T-helper 1 cell treated with Interleukin-12 subunit alpha and Interleukin-12 subunit beta and Interleukin-4 antibody, amounts not matched to agents 30 μg/mL and 1 μg/mL, for 36 hours (primary cell): ENCODE measurements around the gene SLC9A4.

Source experiments
- H3K27ac Mint-ChIP-seq: one replicate; pipeline ENCODE4 v1.8.0; 2021; ENCODE audit warnings: mild to moderate bottlenecking, mixed read lengths
- H3K27me3 Mint-ChIP-seq: one replicate; pipeline ENCODE4 v1.8.0; 2021; ENCODE audit warnings: low read depth, mixed read lengths
- H3K36me3 Mint-ChIP-seq: one replicate; pipeline ENCODE4 v1.8.0; 2021; ENCODE audit warnings: low read depth, mixed read lengths
- H3K4me1 Mint-ChIP-seq: one replicate; pipeline ENCODE4 v1.8.0; 2021; ENCODE audit warnings: low read depth, mixed read lengths
- H3K4me3 Mint-ChIP-seq: one replicate; pipeline ENCODE4 v1.8.0; 2021; ENCODE audit warnings: mild to moderate bottlenecking, moderate library complexity, mixed read lengths
- H3K9me3 Mint-ChIP-seq: one replicate; pipeline ENCODE4 v1.8.0; 2021; ENCODE audit warnings: mixed read lengths

Gene SLC9A4

DNA sequence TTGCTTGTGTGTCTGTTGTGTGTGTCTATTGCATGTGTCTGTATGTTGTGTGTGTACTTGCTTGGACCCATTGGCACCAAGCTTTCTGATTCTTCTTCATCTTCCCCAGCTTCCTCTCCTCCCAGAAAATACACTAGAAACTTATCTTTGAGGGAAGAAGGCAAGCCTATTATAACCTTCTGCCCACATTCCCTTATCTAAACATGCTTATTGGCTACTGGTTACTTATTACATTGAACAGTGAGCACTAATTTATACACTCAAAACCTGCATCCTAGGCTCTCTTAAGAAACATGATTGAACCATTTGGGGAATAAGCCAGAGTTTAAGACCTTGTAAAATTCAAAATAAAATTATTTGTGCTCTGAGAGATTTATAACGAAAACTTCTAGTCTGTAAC, 26.5 kb downstream of the SLC9A4 start:
- Mint-ChIP-seq H3K27me3 (peaks cover 18% of the 10 kb centered on the region), H3K9me3 (no peaks in the 10 kb centered on the region), H3K27ac (no peak overlapping the region), H3K4me3 (no peak overlapping the region), H3K36me3 (no peaks in the 10 kb centered on the region), H3K4me1 (peaks cover 1% of the 10 kb centered on the region)

DNA sequence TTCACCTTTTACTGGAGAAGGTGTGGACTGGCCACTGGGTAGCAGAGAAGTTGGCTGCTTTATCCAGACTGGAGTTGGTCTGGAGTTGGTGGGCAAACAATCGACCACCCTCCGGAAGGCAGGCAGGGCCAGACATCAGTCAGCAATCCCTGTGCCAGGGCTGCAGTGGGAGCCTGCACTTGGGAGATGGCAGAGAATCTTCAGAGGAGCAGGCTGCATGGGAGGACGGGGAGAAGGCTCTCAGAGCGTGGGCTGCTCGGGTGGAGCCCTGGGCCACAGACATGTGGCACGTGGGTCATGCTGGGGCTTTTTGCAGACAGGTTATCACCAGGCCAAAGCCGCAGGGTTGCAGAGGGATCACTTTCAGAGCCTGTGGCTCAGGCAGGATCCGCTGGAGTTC, 29.6 kb downstream of the SLC9A4 start:
- Mint-ChIP-seq H3K4me1 (peaks cover 1% of the 10 kb centered on the region), H3K36me3 (no peaks in the 10 kb centered on the region), H3K27ac (no peak overlapping the region)

DNA sequence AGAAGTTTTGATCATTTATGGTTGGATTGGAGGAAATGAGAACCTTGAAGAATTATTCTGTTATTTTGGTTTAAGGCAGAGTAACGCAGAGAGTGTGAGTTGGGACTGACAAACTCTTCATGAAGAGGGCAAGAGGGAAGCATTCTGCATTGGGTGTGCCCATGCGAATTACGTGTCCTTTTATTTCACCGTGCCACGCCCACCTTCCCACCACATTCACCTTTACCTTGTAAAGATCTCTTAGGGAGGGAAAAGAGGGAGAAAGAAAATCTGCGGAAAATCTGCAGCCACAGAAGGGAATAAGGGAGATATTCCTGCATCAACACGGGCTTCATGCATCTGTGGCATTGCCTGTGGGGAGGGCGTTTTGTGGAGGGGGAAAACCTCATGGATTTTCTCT, 31.8 kb downstream of the SLC9A4 start:
- Mint-ChIP-seq H3K27me3 (peaks cover 19% of the 10 kb centered on the region), H3K27ac (no peak overlapping the region), H3K4me1 (peaks cover 5% of the 10 kb centered on the region), H3K9me3 (no peaks in the 10 kb centered on the region), H3K4me3 (no peak overlapping the region), H3K36me3 (no peaks in the 10 kb centered on the region)

More for the DNA sequence above, 29.6 kb downstream of the SLC9A4 start:
- Mint-ChIP-seq H3K9me3 (no peaks in the 10 kb centered on the region), H3K4me3 (no peak overlapping the region), H3K27me3 (peaks cover 7% of the 10 kb centered on the region)

DNA sequence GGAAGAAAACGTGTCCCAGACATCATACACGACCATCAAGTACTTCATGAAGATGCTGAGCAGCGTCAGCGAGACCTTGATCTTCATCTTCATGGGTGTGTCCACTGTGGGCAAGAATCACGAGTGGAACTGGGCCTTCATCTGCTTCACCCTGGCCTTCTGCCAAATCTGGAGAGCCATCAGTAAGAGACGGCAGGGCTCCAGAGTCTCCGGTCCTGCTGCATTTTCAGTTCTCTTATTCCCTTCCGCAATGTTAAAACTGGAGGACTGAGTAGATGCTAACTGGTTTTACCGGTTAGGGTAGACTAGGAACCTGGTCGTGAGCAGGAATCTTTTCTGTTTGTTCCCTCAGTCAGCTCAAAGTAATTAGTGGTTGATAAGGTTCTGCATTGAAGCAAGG, 32.3 kb downstream of the SLC9A4 start:
- H3K27ac Mint-ChIP-seq = no peak overlapping the region
- H3K9me3 Mint-ChIP-seq = no peaks in the 10 kb centered on the region
- H3K36me3 Mint-ChIP-seq = no peaks in the 10 kb centered on the region
- peaks cover 19% of the 10 kb centered on the region for H3K27me3 Mint-ChIP-seq
- peaks cover 5% of the 10 kb centered on the region for H3K4me1 Mint-ChIP-seq
- no peak overlapping the region for H3K4me3 Mint-ChIP-seq

DNA sequence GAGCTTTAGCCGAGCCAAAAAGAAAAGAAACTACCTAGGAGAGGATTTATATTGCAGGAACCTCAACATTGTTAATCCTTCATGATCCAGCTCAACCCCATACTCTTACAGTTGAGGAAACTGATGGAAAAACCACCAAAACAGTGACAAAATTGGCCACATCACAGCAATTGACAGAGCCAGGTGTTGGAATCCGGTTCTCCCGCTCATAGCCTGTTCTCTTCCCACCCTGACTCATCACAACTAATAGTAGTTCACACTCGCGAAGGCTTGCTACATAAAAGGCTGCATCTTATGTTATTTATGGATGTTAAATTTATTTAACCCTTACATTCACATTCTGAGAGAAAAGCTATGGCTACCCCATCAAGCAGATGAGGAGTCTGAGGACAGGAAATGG, 33.7 kb downstream of the SLC9A4 start:
- Mint-ChIP-seq H3K4me1 (peaks cover 5% of the 10 kb centered on the region), H3K27ac (no peak overlapping the region), H3K9me3 (no peaks in the 10 kb centered on the region), H3K4me3 (no peak overlapping the region), H3K36me3 (no peaks in the 10 kb centered on the region), H3K27me3 (peaks cover 22% of the 10 kb centered on the region)

DNA sequence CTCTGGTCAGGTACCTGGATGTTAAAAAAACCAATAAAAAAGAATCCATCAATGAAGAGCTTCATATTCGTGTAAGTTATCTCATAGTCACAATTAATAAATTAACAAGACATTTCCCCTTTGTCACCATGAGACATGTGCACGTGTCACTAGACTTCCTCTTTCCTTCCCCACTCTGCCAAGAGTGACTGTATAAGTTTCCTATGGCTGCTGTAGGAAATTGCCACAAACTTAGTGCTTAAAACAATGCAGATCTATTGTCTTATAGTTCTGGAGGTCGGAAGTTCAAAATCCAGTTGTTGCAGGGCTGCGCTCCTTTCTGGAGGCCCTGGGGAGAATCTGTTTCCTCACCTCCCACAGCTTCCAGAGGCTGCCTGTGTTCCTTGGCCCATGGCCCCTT, 35.8 kb downstream of the SLC9A4 start:
- H3K27ac Mint-ChIP-seq = no peak overlapping the region
- peaks cover 5% of the 10 kb centered on the region for H3K4me1 Mint-ChIP-seq
- no peak overlapping the region for H3K4me3 Mint-ChIP-seq
- H3K36me3 Mint-ChIP-seq = no peaks in the 10 kb centered on the region
- no peaks in the 10 kb centered on the region for H3K9me3 Mint-ChIP-seq
- H3K27me3 Mint-ChIP-seq = peaks cover 32% of the 10 kb centered on the region

DNA sequence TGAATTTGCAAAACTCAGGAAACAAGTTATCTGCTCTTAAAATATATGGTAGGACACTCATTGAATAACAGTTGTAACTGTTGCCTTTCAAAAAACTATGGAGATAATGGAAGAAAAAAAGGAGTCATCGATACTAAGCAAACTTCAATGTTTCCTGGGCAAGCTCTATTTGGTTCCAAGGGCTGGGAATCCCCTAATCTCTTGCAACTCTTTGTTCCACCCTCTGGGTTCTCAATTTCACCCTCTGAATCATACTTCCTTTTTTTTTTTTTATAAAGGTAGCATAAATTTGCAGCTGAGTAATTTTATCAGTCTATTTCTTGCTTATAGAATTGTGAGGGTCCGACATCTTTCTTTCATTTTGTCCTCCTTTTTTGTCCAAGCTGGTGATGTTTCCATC, 36.7 kb downstream of the SLC9A4 start:
- Mint-ChIP-seq H3K4me1 (peaks cover 5% of the 10 kb centered on the region), H3K27ac (no peak overlapping the region), H3K36me3 (no peaks in the 10 kb centered on the region), H3K9me3 (no peaks in the 10 kb centered on the region), H3K27me3 (peaks cover 35% of the 10 kb centered on the region), H3K4me3 (no peak overlapping the region)

DNA sequence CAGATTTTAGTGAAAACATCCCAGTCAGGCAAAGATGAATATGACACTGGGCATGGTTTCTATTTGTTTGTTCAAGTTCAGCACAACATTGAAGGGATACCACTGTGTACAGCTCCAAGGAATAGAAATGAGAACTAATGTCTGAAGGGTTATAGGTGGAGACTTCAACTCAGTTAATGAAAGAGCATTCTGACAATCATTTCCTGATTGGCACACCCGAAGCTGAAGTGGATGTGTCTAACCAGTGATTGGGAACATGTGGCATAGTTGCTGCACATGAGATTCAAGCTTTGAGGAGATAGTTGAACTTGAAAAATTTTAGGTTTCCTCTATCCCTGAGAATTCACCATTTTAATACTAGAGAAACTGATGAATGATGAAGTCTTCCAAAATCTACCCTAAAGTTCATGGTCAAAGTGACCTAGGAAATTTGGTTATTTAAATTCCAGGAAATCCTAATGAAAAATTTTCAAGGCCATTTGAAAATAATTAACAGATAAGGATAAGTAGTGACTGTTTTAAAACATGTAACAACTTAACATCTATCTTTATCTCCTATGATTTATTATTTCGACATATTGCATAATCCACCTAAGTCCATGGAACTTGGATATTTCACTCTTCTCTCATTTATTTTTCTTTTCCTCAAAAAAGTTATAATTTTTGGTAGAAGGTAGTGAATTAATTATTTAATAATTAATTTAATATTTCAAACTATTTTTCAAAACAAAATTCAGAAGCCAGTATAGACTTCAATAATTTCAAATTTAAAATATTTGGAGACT, 38.0 kb downstream of the SLC9A4 start:
- H3K27ac Mint-ChIP-seq = no peak overlapping the region
- H3K27me3 Mint-ChIP-seq = peaks cover 35% of the 10 kb centered on the region
- peaks cover 5% of the 10 kb centered on the region for H3K4me1 Mint-ChIP-seq
- H3K36me3 Mint-ChIP-seq = no peaks in the 10 kb centered on the region
- H3K9me3 Mint-ChIP-seq = no peaks in the 10 kb centered on the region
- H3K4me3 Mint-ChIP-seq = no peak overlapping the region

DNA sequence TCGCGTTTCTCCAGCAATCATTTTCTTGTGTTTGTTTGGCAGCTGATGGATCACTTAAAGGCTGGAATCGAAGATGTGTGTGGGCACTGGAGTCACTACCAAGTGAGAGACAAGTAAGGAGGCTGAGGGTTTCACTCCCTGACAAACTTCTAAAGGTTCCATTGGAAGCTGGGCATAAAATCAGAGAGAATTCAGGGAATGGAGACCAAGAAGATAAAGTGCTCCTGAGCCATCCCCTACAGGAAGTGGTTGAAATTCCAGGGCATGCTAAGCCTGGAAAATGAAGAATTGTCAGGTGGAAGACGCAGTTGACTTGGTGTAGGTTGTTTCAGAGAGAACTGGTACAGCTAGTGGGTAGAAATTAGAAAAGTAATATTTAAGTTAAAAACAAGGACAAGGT, 39.1 kb downstream of the SLC9A4 start:
- no peaks in the 10 kb centered on the region for H3K9me3 Mint-ChIP-seq

DNA sequence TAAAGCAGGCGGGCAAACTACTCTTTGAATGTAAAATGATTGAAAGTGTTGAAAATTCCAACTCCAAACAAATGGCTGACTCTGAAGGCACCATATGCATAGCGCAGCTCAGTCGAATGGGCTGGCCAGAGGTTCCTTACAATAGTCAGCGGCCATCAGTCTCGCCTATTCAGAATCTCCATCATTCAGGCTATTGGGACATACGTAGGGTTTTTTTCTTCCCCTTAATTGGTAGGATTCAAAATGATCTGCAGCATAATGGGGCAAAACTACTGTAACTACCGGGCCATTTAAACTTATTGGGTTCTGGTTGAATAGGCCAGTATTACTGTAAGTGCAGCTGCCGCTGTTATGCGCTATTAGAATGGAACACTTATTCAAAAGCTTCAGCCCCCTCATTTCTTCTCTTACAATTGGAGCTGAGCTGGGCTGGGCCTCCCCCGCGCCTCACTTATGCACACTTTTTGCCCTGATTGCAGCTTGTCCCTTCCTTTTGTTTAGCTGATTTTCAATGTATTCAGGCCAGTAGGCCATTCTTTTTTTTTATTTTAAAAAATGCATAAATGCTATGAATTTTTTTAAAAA, 40.4 kb downstream of the SLC9A4 start:
- Mint-ChIP-seq H3K9me3 (no peaks in the 10 kb centered on the region), H3K27ac (no peak overlapping the region), H3K27me3 (peaks cover 39% of the 10 kb centered on the region), H3K4me3 (no peak overlapping the region), H3K4me1 (peaks cover 5% of the 10 kb centered on the region), H3K36me3 (no peaks in the 10 kb centered on the region)

More for the DNA sequence above, 39.1 kb downstream of the SLC9A4 start:
- H3K4me3 Mint-ChIP-seq = no peak overlapping the region
- H3K4me1 Mint-ChIP-seq = peaks cover 5% of the 10 kb centered on the region
- H3K27ac Mint-ChIP-seq = no peak overlapping the region
- no peaks in the 10 kb centered on the region for H3K36me3 Mint-ChIP-seq
- H3K27me3 Mint-ChIP-seq = peaks cover 36% of the 10 kb centered on the region

DNA sequence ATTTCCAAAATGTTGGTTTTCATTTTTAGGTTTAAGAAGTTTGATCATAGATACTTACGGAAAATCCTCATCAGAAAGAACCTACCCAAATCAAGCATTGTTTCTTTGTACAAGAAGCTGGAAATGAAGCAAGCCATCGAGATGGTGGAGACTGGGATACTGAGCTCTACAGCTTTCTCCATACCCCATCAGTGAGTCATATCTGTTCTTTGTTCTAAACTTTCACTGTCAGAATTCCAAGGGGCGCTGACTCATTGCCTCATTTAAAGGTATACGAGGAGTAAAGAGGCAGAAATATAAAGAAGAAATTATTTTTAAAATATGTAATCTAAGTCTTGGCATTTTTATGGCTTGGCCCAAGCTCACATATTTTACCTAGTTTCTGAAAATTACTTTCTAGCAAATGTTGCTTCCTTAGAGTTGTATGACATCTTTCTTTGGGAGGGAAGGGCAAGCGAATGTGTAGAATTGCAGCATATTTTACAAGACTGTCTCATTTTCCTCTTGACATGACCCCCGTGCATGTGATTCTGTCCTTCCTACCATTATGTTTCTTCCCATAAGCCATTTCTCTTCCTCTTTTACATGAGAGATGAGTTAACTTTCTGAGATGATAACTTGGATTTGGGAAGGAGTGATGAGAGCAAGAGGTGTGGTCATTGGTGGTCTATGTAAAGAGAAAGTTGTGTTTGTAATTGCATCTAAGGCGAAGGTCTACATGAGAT, 41.2 kb downstream of the SLC9A4 start:
- Mint-ChIP-seq H3K27me3 (peaks cover 35% of the 10 kb centered on the region), H3K9me3 (no peaks in the 10 kb centered on the region), H3K4me3 (no peak overlapping the region), H3K4me1 (peaks cover 5% of the 10 kb centered on the region), H3K36me3 (no peaks in the 10 kb centered on the region), H3K27ac (no peak overlapping the region)

DNA sequence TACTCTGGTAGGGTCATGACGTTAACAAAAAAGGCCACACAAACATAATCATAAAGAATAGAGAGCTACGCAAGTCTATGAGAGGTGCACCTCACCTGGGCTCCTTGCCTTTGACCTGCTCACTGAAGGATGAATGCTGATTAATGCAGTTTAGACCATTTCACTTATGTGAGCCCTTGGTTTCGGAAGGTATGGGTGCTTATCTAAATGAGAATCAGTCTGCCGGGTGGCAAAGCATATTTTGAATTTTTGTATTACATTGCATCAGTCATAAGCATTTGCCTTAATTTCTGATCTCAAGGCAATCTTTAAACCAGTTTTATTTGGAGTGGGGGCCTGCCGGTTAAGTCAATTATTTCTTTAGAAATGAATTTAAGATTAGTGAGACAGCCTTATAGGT, 42.8 kb downstream of the SLC9A4 start:
- H3K27me3 Mint-ChIP-seq = peaks cover 32% of the 10 kb centered on the region
- H3K36me3 Mint-ChIP-seq = no peaks in the 10 kb centered on the region
- H3K4me3 Mint-ChIP-seq = no peak overlapping the region
- no peaks in the 10 kb centered on the region for H3K9me3 Mint-ChIP-seq
- H3K4me1 Mint-ChIP-seq = no peaks in the 10 kb centered on the region
- no peak overlapping the region for H3K27ac Mint-ChIP-seq

DNA sequence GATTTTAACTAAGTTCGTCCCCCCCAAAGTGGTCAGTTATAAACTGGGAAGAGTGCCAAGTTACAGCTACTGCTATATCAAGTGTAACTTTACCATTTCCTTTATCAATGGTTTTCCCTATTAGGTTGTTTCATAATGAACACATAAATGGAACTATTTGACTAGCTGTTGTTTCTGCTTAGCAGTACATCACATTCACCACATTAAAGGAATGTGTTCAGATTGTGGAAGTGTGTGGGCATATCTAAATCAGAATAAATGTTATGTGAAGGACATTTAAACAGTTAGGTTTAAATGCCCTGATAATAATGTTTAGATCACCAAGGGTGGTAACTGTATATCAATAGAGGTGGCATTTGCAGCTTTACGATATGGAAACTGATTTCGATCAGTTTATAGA, 45.1 kb downstream of the SLC9A4 start:
- Mint-ChIP-seq H3K36me3 (no peaks in the 10 kb centered on the region), H3K4me3 (no peak overlapping the region), H3K27me3 (peaks cover 18% of the 10 kb centered on the region), H3K4me1 (no peaks in the 10 kb centered on the region), H3K9me3 (no peaks in the 10 kb centered on the region), H3K27ac (no peak overlapping the region)

DNA sequence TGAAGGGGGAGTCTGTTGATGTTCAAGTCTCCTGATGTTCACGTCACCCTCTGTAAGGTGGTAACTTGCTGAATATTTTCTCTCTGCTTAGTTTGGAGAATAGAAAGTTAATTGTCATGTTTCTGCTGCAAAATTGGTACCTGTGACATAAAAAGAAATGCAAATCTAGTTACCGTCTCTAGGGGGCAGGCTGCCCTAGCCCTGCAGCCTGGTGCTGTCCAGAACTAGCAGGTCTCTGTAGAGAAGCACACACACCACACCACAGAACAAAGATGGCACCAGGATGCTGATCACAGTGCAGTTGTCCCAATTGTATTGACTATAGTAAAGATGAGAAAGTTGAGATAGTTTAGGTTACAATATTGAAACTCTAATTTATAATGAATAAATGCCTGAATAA, 47.0 kb downstream of the SLC9A4 start:
- Mint-ChIP-seq H3K27ac (no peak overlapping the region), H3K36me3 (no peaks in the 10 kb centered on the region), H3K4me1 (no peaks in the 10 kb centered on the region), H3K4me3 (no peak overlapping the region), H3K27me3 (peaks cover 14% of the 10 kb centered on the region), H3K9me3 (no peaks in the 10 kb centered on the region)

DNA sequence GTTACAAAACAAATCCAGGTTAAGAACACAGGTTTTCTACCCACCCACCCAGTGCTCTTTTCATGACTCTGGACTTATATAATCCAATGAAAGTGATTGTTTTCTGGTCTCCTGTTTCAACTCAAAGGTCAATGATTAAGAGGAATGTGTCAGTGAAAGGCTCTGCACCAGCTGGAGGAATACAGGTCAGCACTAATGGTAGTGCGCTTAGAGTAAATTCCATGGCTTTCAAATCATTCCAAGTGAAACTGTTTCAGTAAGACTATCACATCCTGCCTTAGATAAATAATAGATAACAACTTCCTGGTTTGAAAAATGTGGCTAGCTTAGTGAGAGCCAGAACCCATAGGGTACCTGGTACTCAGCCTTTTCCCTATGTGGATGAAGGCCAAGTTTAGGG, 47.8 kb downstream of the SLC9A4 start:
- H3K36me3 Mint-ChIP-seq = no peaks in the 10 kb centered on the region
- H3K27ac Mint-ChIP-seq = no peak overlapping the region
- no peaks in the 10 kb centered on the region for H3K4me1 Mint-ChIP-seq
- no peak overlapping the region for H3K4me3 Mint-ChIP-seq
- no peaks in the 10 kb centered on the region for H3K9me3 Mint-ChIP-seq
- peaks cover 14% of the 10 kb centered on the region for H3K27me3 Mint-ChIP-seq
